ENCODE measurements around the gene ABI1.

GRCh38 chr10:26824015-26824690 lies 36.6 kb downstream of the ABI1 start:
- TF ChIP-seq CTCF (IDR thresholded peaks at IDR 0.05) (no peak), POLR2A (IDR thresholded peaks at IDR 0.05) (no peak)
